Measurements from ENCODE around the gene ZNF74.

ZNF74 gene

DNA sequence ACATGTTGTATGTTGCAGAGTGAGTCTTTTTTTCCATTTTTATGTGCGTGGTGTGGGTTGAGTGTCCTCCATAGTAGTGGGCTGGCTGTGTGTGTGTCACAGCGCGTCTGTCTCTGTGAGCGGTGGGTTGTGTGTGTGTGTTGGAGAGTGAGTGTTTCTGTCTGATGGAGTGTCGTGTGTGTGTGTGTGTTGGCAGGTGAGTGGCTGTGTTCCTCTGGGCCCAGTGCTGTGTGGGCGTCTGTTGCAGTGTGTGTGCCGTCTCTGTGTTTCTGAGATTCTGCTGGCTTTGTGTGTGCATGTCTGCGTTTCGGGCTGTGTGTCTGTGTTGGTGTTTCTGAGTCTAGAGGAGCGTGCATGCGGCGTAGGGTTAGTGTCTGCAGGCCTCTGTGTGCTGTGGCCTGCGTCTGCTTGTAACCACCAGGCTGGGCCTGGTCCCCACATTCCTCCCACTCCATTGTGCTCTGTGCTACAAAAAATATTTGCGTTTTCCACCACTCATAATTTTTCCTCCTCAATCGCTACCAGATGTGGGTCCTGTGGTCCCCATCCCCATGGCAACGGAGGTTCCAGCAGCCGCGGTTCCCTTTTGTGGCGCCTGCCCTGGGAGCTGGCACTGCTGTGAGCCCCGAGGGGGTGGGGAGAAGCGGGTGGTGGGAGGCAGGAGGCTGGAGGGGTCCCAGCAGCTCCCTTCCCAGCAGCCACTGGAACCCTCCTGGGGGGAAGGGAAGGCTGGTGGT, 28.5 kb downstream of the ZNF74 start:
- DNase-seq: no peak

DNA sequence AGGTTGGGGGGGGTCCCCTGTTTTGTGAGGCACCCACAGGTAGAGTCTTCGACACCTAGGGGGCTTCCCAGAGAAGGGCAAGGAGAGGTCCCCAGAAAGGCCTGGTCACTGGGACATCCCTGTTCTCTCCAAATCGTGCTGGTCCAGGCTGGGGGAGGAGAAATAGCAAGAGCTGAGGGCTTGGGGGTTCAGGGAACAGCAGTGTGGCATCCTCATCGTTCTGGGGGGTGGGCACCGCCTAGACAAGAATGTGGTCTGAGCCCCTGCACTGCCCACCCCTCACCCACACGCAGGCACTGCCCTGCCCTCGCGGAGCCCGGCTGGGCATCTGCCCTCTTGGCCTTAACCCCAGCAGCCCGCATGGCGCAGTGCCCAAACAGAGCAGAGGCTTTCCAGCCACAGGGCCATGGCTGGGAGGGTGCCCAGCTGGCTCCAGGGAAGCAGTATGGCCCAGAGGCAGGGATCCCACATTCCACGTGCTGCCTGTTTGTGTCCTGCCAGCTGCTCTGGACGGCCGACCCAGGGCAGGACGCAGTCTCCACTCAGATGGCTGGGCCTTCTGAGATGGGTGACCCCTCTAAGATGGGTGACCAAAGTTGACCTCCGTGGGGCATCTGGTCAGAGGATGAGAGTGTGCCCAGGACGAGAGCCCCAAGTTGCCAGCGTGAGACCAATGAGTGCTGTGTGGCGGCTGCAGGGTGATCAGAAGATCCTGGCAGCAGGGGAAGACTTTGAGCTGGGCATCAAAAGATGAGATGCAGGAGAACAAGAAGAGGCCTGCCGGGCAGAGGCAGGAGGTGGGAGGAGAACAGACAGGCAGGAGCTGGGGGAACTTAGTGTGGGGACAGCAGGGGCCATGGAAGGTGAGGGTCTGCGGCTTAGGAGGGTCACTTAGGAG, 29.3 kb downstream of the ZNF74 start:
- DNase-seq: no peak

DNA sequence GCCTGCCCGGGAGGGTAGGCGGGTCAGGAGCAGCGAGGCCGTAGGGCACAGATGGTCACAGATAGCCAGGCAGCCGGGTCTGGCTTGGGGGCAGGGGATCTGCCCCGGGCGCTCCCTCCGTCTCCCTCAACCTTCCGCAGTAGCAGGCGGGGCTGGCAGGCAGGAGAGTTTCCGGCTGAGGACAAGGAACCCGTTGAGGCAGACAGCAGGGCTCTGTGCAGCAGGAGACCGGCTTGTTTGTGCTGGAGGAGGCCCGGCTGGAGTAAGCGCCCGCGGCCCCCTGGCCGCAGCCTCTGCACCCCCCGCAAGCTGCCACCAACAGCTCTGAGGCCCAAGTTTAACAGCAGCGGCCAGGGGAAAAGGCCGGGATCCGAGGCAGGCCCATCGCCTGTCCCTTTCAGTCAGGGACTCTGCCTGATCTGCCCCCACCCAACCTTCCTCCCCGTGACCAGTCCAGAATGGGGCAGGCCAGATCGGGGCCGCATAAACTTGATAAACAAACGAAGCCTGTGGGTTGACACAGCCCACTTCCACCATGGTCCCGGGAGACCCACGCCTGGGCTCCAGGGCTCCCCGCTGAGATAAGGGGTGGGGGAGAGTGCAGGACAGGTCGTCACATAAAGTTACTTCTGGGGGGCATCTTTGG, 30.1 kb downstream of the ZNF74 start:
- no peak for DNase-seq

GRCh38 chr22:20424568-20424931, 30.6 kb downstream of the ZNF74 start:
- DNase-seq: no peak

DNA sequence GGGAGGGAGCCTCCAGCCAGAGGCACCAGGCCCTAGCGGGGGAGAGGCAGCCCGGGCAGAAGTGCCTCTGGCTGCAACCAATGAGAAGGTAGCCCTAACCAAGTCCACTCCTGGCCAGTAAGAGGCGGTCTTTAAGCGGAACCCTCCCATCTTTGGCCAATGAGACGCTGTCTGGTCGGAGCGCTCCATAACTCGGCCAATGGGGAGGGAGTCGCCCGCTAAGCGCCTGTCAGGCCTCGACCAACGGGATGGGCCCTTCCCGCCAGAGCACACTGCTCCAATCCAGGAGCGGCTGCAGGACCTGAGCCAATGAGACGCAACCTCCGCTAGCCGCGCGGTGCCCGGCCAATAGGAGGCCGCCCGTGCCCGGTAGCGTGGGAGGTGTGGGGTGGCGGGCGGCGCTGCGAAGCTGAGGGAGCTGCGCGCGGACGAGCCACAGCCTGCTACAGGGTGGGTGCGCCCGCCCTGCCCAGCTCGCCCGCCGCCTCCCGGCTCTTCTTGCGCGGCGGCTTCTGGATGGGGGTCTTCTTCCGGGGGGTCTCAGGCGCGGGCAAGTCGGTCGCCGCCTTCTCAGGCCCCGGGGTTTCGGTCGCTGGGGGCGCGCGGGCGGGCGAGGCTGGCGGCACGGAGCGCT, 31.1 kb downstream of the ZNF74 start:
- DNase-seq: peak; percentile 45

- DNase-seq: peak; percentile 27
Measured at GRCh38 chr22:20425566-20426258, 31.8 kb downstream of the ZNF74 start.

GRCh38 chr22:20426259-20426615, 32.3 kb downstream of the ZNF74 start:
- no peak for DNase-seq

DNA sequence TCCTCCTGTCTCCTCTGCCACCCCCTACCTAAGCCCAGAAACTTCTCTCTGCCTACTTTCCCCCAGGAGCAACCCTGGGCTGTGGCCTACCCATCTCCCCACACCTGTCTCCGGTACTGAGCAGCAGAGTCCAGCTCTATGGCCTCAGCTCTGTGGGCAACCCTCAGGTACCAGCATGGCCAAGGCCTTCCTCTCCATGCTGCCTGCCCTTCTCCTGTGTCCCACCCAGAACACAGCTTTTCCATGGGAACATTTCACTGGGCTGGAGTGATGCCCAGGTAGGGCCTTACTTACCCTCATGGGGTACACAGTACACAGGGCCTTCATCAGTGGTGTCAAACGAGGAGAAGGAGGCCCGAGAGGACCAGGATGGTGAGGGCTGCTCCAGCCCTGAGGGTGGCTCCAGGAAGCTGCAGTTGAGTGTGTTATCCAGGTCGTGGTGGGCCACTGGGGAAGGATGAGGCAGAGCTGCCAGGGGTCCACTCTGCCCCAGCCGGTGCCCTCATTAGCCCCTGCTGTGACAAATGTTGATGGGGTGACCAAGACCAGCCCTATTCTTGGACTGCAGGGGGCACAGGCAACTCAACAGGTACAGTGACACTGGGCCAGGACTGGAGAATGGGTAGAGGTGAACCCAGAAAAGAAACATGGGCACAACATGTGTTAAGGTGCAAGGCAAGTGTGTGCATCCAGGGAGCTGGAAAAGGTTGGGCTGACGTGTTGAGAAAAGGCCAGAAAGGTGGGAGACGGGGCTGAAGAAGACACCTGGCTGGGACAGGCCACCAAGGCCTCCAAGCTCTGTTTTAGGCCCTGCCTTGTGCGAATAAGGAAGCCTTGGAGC, 33.4 kb downstream of the ZNF74 start:
- DNase-seq: no peak

GRCh38 chr22:20427945-20428417, 34.0 kb downstream of the ZNF74 start:
- no peak for DNase-seq

- peak; percentile 24 for DNase-seq
Measured at GRCh38 chr22:20428496-20429253, 34.7 kb downstream of the ZNF74 start.

GRCh38 chr22:20429254-20430100, 35.5 kb downstream of the ZNF74 start:
- peak; percentile 86 for DNase-seq

DNA sequence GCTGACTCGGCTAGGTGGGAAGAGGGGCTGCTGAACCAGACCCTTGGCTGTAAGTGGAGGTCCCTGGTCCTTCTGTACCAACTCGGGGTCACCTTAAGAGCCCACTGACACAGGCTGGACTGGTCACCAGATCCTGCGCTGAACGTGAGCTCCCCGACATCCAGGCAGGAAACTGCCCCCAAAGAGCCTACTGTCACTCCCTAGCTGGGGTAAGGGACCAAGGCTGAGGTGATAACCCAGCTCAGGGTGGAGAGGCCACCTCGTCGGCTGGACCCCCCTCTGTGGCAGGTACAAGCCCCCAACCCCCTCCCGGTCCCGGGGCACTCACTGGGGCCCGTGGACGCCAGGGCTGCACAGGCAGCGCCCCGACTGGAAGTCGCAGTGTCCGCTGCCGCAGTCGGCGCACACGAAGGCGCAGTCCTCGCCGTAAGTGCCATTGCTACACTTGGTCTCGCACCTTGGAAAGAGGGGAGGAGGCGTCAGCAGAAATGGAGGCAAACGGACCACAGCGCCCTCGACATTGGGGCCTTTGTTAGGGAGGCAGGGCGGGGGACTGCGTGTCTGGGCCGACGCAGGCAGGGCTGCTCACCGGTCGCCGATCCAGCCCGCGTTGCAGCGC, 36.3 kb downstream of the ZNF74 start:
- DNase-seq: peak; percentile 50

GRCh38 chr22:20430720-20431510, 37.0 kb downstream of the ZNF74 start:
- DNase-seq: peak; percentile 77

DNA sequence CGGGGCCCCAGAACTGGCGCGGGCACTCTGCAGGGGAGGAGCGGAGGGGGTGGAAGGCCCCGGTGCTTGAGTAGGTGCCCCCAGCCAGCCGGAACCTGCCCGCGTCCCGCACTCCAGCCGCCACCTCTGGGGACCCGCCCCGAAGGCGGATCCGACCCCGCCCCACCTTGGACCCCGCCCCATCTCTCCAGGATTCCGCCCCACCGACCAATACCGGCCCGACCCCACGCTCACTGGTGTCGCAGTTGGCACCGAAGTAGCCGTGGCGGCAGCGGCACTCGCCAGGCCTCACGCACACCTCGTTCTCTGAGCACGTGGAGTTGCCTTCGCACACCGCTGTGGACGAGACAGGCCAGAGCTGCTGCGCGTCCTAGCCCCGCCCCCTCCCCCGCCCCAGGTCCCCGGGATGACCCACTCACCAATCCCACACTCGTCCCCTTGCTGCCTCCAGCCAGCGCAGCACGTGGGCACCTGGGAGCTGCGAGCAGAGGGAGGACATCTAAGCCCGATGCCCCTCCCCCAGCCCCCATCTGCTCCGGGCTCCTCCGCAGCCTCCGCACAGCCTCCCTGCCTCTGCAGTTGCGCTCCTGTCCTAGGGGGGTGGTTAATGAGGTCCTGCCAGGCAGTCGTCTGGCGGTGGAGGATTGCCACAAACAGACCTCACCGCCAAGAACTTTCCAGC, 37.7 kb downstream of the ZNF74 start:
- no peak for DNase-seq

GRCh38 chr22:20432244-20432686, 38.3 kb downstream of the ZNF74 start:
- DNase-seq: no peak

DNA sequence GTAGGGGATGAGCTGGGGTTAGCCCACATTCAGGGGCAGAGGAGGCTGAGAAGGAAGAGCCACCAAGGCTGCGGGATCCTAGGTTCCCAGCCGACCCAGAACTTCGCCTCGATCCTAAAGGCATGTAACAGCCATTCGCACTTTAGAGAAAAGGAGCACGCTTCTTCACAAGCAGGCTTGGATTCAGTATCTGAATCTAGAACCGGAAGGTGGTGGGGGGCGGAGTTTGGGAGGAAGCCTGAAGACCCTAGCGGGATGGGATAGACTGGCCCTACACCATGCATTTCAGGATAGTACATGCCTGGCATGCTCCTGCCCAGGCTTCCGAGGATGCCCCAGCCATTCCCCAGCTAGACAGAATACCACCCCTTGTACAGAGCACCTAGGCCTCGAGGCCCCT, 39.2 kb downstream of the ZNF74 start:
- no peak for DNase-seq

GRCh38 chr22:20433686-20434241, 39.8 kb downstream of the ZNF74 start:
- DNase-seq: no peak
